Measurements from ENCODE around the gene PLA2G4C. TPM values are rescaled to one million over a fixed set of nuclear protein-coding genes. Genes with fewer than 3 reads are reported as not detected.
"Not testable (repeated sequence)": the region's sequence is repeated elsewhere in the genome, so short reads cannot be mapped to it uniquely, and the experiment has no call there.

Gene PLA2G4C
- polyA plus RNA-seq, 3 donors, result 3.8 to 14.5 (median 8.5) TPM

DNA sequence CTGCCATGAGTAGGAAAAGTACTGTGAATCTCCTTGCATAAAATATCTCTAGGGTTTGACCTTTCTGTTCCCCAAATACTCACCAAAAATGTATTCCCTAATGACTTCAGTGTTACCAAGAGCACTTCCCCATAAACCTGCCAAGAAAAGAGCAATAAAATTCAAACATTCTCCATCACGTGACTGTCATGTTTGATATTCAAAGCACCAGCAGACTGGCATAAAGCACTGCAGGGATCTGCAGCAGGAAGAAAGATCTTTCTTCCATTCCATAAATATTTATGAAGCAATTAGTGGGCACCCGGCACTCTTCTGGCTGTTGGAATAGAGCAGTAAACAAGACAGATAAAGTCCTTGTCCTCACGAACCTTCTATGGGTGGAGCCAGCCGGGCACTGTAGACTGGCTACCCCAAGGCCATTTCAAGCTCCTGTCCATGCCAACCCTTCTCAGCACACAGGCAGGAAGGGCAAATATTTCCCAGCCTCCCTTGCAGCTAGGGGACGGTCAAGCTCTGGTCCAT lies 20.3 kb downstream of the PLA2G4C start:
- Histone ChIP-seq H3K9ac (ENCODE audit: insufficient read depth, low read length, poor library complexity, severe bottlenecking) (no peak overlapping the region), H4K20me1 (ENCODE audit: insufficient read depth, low read length) (no peaks in the 10 kb centered on the region), H3K79me2 (ENCODE audit: insufficient read depth, low read length) (no peaks in the 10 kb centered on the region), H3K36me3 (replicated peaks in 1 of 2; ENCODE audit: control insufficient read depth in 1 of 2, insufficient read depth in 2 of 2, low read length in 2 of 2) (no peaks in the 10 kb centered on the region), H3K27ac (ENCODE audit: low read depth in 1 of 2, low read length in 2 of 2) (no peak overlapping the region), H3K4me3 (replicated peaks in 1 of 3; ENCODE audit: low read depth in 2 of 3, low read length in 3 of 3) (no peak overlapping the region), H3K9me3 (replicated peaks in 1 of 2; ENCODE audit: control insufficient read depth in 1 of 2, insufficient read depth in 1 of 2, low read length in 2 of 2) (peaks cover 0 to 6% of the 10 kb centered on the region in 2 donors), H2AFZ (ENCODE audit: insufficient read depth, low read depth, low read length, poor library complexity, severe bottlenecking) (no peak overlapping the region), H3K4me2 (replicated peaks; ENCODE audit: extremely low read depth, low read length, poor library complexity, severe bottlenecking) (no peak overlapping the region), H3K4me1 (ENCODE audit: control insufficient read depth in 1 of 2, insufficient read depth in 2 of 2, low read length in 2 of 2) (no peaks in the 10 kb centered on the region), H3K27me3 (ENCODE audit: control insufficient read depth in 2 of 2, insufficient read depth in 2 of 2, low read length in 2 of 2) (no peaks in the 10 kb centered on the region)
- no peak for DNase-seq
- WGBS (ENCODE audit: insufficient coverage), result 82% methylated on average over 4 of the region's 5 CpGs
- no peaks in the 10 kb centered on the region for H3K4me1 Mint-ChIP-seq
- TF ChIP-seq, protein P1, sequence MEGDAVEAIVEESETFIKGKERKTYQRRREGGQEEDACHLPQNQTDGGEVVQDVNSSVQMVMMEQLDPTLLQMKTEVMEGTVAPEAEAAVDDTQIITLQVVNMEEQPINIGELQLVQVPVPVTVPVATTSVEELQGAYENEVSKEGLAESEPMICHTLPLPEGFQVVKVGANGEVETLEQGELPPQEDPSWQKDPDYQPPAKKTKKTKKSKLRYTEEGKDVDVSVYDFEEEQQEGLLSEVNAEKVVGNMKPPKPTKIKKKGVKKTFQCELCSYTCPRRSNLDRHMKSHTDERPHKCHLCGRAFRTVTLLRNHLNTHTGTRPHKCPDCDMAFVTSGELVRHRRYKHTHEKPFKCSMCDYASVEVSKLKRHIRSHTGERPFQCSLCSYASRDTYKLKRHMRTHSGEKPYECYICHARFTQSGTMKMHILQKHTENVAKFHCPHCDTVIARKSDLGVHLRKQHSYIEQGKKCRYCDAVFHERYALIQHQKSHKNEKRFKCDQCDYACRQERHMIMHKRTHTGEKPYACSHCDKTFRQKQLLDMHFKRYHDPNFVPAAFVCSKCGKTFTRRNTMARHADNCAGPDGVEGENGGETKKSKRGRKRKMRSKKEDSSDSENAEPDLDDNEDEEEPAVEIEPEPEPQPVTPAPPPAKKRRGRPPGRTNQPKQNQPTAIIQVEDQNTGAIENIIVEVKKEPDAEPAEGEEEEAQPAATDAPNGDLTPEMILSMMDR (IDR thresholded peaks at IDR 0.05), result no peak
- intact Hi-C loops (cut with micrococcal nuclease), result no loop called here
- no peaks in the 10 kb centered on the region for H3K36me3 Mint-ChIP-seq
- peaks cover 5 to 8% (median 6%) of the 10 kb centered on the region in 3 donors for H3K27me3 Mint-ChIP-seq (ENCODE audit: low read depth in 3 of 3)
- H3K27ac Mint-ChIP-seq, result no peak overlapping the region
- no peak overlapping the region for H3K4me3 Mint-ChIP-seq
- peaks cover 0 to 17% (median 5%) of the 10 kb centered on the region in 7 donors for H3K9me3 Mint-ChIP-seq

- H3K9ac ChIP-seq (ENCODE audit: insufficient read depth, low read length, poor library complexity, severe bottlenecking); H3K79me2 ChIP-seq (ENCODE audit: insufficient read depth, low read length); H3K4me1 Mint-ChIP-seq; intact Hi-C loops (cut with micrococcal nuclease); H3K4me2 ChIP-seq (replicated peaks; ENCODE audit: extremely low read depth, low read length, poor library complexity, severe bottlenecking); H4K20me1 ChIP-seq (ENCODE audit: insufficient read depth, low read length); H3K4me1 ChIP-seq (ENCODE audit: control insufficient read depth in 1 of 2, insufficient read depth in 2 of 2, low read length in 2 of 2); H3K36me3 ChIP-seq (replicated peaks in 1 of 2; ENCODE audit: control insufficient read depth in 1 of 2, insufficient read depth in 2 of 2, low read length in 2 of 2); H3K4me3 ChIP-seq (replicated peaks in 1 of 3; ENCODE audit: low read depth in 2 of 3, low read length in 3 of 3); H3K36me3 Mint-ChIP-seq; H3K27me3 Mint-ChIP-seq (ENCODE audit: low read depth in 3 of 3); H3K9me3 ChIP-seq (replicated peaks in 1 of 2; ENCODE audit: control insufficient read depth in 1 of 2, insufficient read depth in 1 of 2, low read length in 2 of 2); H3K27me3 ChIP-seq (ENCODE audit: control insufficient read depth in 2 of 2, insufficient read depth in 2 of 2, low read length in 2 of 2); H2AFZ ChIP-seq (ENCODE audit: insufficient read depth, low read depth, low read length, poor library complexity, severe bottlenecking); DNase-seq; H3K27ac ChIP-seq (ENCODE audit: low read depth in 1 of 2, low read length in 2 of 2): not testable (repeated sequence)
- WGBS (ENCODE audit: insufficient coverage), result 79% methylated on average over 3 of the region's 6 CpGs
- Mint-ChIP-seq H3K9me3 (peaks cover 0 to 12% (median 3%) of the 10 kb centered on the region in 7 donors), H3K4me3 (peak overlapping the region in 1 of 2 donors; percentile 2), H3K27ac (peak overlapping the region in 1 of 7 donors; percentile 16)
Observed at GRCh38 chr19:48088991-48089390, 21.6 kb downstream of the PLA2G4C start.
